Measurements from ENCODE around the gene TBXAS1.

Gene TBXAS1

DNA sequence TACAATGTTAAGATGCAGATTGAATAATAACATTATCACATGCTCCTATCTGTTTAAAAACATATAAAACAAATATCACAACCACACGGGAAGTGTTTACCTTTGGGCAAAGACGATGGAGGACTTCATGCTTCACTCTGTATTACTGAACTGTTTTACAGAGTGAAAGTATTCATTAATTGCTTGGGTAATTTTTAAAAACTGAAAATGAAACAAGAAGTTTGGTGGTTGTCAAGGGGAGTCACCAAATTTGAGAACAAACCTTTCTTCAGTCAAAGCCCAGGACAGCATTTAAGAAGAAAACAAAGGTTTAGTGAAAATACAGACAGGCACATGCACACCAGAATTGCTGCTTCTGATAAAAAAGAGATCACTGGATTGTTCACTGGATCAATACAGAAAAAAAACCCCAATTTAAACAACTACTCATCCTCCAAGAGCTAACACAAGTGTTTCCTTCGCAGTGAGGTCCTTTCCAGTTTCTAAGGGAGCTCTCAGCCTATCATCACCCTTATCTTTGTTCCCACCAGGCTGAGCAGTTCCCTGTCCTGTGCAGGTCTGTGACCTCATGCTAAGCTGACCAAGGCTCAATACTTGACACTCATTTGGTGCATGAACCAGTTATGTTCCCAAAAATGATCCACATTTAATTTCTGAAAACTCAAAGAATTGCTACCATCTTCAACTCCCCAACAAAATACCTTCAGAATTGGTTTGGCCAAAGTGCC lies 224.9 kb downstream of the TBXAS1 start:
- no peak for DNase-seq

DNA sequence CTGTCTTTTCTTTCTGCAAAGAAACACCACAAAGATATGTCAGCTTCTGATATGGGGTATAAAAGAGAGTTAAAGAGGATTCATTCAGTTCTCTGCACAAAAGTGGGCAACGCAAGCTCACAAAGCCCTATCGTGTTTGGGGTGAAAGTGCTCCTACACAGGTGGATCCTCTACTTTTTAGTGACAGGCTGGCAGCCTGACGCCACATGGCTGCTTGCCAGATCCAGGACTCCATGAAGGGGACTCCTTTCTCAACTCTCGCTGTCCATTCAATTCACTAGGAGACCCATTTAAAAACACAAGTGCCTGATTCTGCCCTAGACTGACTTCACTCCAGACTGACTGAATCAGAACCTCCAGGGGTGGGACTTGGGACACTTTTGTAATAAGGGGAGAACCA lies 225.7 kb downstream of the TBXAS1 start:
- no peak for DNase-seq

DNA sequence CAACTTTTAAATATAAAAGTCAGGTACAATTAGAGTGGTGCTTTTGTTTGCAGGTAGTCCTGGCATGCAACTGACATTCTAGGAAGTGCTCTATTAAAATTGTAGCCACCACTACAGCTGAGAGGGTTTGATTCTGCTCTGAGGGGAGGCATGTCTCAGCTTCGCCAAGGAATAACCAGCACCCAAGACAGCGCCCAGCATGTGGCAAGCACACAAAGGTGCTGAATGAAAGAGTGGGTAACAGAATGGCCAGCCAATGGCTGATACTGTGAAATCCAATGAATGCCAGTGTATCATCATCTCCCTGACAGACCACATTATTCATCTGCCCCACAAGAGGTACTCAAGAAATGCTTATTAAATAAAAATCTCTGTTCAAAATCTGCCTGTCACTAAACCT lies 226.8 kb downstream of the TBXAS1 start:
- no peak for DNase-seq

DNA sequence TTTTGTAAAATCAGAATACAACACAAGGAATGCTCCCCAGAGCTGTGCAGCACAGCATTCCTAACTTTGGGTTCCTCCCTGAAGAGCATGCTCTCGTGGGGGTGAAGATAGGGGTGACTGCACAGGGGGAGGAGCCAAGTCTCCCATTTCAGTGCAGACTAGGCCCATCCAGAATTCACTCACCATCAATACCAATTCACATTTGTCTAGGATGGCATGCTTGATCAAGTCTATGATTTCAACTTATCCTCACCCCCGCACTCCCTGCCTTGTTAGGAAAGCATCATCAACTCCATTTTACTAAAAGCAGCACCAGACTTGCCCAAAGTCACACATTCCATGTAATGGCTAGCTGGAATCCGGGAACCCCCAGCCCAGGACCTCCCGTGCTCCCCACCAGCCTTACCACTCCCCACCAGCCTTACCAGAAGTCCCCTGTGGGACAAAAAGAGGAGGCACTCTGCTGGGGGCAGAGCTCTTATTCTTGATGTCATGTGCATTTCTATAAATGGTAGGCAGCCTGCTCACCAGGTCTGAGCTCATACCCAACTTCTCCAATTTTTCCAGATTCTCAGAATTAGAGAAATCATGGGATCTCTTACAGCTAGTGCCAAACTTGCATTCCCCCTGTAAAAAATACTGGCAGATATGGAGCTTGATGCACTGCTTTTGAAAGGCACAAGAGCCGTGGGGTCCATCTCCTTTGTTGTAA lies 227.5 kb downstream of the TBXAS1 start:
- no peak for DNase-seq

DNA sequence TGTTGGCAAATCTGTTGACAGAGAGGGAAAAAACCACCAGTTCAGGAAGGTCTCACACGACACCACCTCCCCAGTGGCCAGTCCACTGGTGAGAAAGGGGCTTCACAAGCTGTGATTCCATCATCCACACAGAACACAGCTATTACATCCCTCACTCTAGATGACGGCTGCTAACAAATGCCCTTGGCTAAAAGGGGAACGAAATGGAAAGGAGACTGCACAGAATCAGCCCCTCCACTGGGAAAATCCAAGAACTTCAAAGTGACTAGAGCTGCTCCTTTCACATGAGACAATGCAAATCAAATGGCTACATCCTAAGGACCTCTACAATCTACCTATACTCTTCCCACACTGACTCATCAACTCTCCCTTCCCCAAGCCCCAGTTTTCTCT lies 228.1 kb downstream of the TBXAS1 start:
- no peak for DNase-seq

DNA sequence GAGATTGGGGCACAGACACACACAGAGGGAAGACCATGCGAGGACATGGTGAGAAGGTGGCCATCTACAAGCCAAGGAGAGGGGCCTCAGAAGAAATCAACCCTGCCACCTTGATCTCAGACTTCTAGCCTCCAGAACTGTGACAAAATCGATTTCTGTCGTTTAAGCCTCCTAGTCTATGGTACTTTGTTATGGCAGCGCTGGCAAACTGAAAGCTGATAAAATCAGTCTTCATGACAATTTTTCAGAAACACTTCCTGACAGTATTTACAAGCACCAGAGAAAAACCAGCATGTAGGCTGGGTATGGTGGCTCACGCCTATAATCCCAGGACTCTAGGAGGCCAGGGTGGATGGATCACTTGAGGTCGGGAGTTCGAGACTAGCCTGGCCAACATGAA lies 229.5 kb downstream of the TBXAS1 start:
- no peak for DNase-seq

DNA sequence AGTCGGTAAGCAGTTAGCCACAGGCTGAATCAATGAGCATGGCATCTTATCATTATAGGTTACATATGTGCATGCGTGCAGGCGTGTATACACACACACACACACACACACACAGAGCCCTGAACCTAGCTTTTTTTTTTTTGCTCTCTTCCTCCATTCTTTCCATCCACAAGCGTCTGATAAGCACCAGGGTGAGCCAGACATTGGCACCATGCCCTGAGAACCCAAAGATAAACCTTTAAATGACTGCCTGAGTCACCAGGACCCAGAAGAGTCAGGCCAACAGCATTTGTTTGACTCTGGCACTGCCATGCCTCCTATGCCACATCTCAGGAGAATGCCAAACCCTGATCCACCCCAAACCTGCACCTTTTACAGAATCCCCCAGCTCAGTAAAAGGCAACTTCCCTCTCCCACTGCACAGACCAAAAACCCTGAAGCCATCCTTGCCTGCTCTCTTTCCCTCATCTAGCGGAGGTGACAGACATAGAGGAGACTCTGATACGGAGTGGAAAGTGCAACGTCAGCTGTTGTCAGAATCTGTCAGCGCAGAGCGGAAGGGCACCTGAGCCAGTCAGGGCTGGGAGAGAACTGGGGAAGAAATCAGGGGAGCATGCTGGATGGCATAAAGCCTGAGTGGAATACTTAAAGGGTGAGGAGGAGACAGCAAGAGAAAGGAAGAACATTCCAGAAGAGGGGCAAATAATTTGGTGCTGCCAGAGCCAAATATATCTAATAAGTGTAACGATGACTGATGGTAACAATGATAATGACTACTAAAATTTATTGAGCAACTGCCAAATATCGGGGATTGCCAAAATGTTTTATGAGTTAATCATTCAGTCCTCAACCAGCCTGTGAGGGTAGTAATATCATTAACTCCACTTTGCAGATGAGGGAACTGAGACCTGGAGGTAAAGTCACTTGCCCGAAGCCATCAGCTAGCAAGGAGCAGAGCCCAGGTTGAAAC lies 230.5 kb downstream of the TBXAS1 start:
- no peak for DNase-seq

DNA sequence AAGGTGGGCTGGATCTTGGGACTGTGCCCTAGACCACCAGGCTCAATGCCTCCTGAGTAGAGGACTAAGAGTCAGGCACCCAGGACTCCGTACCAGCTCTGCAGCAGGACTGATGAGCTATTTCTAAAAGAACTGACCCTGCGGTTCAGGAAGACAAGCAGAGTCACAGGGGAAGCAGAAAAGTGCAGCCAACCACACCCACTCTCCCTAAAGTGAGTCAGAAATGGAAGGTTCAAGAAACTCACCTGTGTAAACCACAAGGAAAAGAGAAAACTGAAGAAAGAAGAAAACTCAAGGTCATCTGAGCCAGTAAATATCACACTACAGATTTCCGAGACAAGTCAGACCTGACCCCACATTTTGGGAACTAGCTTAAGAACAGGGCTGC lies 231.2 kb downstream of the TBXAS1 start:
- DNase-seq, result no peak

DNA sequence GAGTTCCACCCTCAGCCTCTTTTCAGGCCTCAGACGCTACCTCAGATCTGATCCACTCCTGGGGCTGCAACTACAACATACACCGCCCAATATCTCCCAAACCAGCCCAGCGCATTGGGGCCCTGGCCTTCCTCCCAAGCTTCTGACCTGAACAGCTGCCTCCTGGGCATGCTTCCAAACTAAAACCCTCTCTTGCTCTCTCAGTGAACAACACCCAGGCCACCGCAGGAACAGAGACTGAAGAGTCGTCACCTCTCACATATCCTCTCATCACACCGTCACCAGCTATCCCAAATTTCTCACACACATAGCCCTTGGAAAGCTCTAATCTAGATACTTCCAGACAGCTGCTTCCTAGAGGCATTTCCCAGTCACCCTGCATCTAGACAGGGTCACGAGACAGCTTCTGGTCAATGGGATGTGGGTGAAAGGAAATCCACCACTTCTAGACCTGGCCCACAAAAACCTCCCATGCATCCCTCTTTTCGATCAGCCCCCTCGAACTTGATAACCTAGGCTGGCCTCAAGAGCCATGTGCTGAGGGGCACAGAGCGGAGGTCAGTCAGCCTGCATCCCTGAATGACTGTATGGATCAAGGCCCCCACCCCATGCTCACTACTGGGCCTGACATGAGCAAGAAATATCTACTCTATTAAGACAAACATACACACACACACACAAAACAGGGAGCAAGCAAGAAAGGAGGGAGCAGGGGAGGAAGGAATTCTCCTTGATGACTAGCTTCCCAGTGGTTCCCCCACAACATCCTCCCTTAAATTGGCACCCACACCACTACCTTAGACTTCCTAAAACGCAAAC lies 231.9 kb downstream of the TBXAS1 start:
- no peak for DNase-seq

DNA sequence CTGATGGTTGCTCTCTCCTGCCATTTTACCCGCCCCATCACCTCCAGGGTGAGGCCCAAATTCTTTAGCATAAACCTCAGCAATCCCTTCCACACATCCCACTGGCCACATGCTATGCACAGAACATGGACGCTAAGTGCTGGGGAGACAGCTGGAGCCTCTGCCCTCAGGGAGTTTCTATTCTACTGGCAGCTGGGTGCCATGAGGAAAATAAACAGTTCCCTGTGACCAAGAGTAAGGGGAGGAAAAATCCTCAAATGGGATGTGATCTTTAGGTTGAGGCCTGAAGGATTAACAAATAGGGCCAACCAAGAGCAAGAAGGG lies 232.5 kb downstream of the TBXAS1 start:
- no peak for DNase-seq

DNA sequence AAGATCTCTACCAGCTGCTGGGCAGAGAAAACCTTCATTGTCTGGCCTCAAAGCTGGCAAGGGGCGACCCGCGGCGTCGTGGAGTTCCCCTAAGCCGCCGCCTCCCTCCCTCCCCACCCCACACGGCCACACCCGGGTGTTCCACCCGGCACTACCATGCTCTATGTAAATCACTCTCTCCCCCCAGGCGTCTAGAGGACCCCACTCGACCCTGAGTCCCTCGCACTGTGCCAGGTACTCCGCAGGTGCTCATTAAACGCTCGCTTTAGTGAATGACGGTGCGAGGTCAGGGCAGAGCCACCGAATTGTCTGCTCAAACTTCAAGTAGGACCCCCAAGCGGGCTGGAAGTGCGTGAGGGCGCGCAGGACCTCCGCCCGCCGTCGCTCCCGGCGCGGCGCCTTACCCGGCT lies 233.1 kb downstream of the TBXAS1 start:
- DNase-seq, result peak; percentile 48

DNA sequence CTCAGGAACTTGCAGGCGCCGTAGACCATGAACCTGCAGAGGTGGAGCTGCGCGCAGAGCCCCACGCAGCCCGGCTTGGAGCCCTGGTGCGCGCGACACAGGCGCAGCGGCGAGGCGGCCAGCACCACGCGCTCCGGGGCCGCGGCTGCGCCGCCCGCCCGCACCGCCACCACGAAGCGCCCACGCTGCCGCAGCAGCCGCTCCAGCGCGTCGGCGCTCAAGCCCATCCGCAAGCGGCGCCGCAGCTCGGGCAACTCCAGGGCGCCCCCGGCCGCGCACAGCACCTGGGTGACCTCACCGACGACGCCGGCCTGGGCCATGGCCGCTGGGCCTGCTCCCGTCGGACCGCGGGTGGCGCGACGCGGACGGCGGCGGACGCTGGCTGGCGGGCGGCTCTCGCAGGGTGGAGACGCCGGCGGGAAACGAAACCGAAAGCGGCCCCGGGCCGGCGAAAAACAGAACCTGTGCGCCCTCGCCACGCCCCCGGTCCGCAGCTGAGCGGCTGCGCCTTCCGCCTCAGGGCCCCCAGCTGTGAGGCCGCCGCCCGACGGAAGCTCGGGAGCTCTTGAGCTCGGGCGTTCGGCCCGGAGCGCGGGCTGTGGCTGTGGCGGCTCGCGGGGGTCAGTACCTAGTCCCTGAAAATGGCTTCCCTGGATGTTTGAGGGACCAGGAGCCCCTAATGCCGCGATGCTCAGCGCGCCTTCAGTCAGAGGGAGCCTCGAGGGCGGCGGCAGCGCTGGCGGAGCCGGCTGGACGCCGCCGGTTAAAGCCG lies 233.7 kb downstream of the TBXAS1 start, which contains the start of gene PARP12:
Gene PARP12, minus strand, starts transcription at position 424 of the 772 bp plus-strand sequence. Its CDS starts 104 bp downstream, at position 320.
- peak; percentile 82 for DNase-seq

DNA sequence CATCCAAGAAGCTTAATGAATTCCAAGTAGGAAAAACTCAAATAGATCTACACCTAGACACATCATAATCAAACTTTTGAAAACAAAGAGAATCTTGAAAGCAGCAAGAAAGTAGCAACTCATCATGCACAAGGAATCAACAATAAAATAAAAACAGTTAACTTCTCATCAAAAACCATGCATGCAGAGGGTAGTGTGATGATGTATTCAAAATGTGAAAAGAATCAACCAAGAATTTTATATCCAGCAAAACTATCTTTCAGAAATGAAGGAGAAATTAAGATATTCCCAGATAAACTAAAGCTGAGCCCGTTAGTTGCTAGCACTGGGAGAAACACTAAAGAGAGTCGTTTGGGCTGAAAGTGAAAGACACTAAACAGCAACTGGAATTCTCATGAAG lies 238.0 kb downstream of the TBXAS1 start:
- no peak for DNase-seq

DNA sequence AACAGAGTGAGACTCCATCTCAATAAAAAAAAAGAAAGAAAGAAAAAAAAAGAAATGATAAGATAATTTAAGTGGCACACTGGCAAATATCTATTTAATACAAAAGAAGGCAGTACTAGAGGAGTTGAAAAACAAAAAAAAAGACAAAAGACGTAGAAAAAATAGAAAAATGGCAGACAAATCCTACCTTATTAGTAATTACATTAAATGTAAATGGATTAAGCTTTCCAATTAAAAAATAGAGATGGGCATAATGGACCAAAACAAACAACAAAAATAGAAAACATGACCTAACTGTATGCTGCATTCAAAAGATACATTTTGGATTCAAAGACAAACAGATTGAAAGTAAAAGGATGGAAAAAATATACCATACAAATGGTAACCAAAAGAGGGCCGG lies 239.0 kb downstream of the TBXAS1 start:
- DNase-seq, result no peak

DNA sequence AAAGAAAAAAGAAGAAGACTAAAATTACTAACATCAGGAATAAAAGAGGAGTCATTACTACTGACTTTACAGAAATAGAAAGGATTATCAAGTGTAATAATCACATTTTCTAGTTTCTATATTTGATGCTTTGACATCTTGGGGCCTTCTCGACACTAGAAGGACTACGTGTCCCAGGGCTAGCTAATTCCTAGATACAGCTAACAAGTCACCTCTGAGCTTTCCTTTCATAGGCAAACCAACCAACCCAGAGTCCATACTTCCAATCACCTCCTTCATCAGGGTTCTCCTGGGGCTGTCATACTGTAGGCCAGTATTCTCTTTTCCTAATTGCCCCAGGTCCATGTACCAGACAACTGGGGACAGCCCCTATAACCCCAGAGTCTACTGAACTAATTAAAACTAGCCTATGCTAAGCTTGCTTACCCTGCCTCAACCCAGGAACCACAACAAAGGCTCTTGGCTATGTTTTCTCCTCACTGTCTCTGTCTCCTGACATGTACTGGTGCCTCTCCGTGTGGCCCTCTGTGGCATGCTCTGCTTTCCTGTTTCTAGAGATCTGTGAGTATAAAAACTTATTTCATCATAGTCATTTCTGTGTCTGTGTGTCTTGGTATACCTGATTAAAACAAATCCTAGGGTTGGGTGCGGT lies 240.4 kb downstream of the TBXAS1 start:
- DNase-seq, result peak; percentile 29
